ENCODE results near the gene SLC4A1. TPM values are rescaled to one million over a fixed set of nuclear protein-coding genes. Genes with fewer than 3 reads are reported as not detected.

Gene SLC4A1
- total RNA-seq, 1 donor = 0.42 TPM

- no peaks in the 10 kb centered on the region for H3K4me1 ChIP-seq (ENCODE audit: insufficient read depth, low read length)
- H3K27me3 ChIP-seq (ENCODE audit: insufficient read depth, low read length) = no peaks in the 10 kb centered on the region
Measured at GRCh38 chr17:44272954-44273353, 5.0 kb upstream of the SLC4A1 start.

GRCh38 chr17:44272321-44272951, 4.5 kb upstream of the SLC4A1 start:
- H3K4me3 ChIP-seq (ENCODE audit: low read length) = no peak overlapping the region
- no peaks in the 10 kb centered on the region for H3K4me1 ChIP-seq (ENCODE audit: insufficient read depth, low read length)
- no peaks in the 10 kb centered on the region for H3K9me3 ChIP-seq (ENCODE audit: low read depth, low read length)
- H3K27me3 ChIP-seq (ENCODE audit: insufficient read depth, low read length) = no peaks in the 10 kb centered on the region

More at GRCh38 chr17:44272954-44273353, 5.0 kb upstream of the SLC4A1 start:
- Histone ChIP-seq H3K4me3 (ENCODE audit: low read length) (no peak overlapping the region), H3K9me3 (ENCODE audit: low read depth, low read length) (no peaks in the 10 kb centered on the region)

- Histone ChIP-seq H3K9me3 (ENCODE audit: low read depth, low read length) (no peaks in the 10 kb centered on the region), H3K4me3 (ENCODE audit: low read length) (no peak overlapping the region), H3K27me3 (ENCODE audit: insufficient read depth, low read length) (no peaks in the 10 kb centered on the region), H3K4me1 (ENCODE audit: insufficient read depth, low read length) (no peaks in the 10 kb centered on the region)
Measured at GRCh38 chr17:44269535-44270240, 1.8 kb upstream of the SLC4A1 start.

GRCh38 chr17:44268709-44269534, 987 bp upstream of the SLC4A1 start:
- Histone ChIP-seq H3K4me3 (ENCODE audit: low read length) (no peak overlapping the region), H3K4me1 (ENCODE audit: insufficient read depth, low read length) (no peaks in the 10 kb centered on the region), H3K27me3 (ENCODE audit: insufficient read depth, low read length) (no peaks in the 10 kb centered on the region), H3K9me3 (ENCODE audit: low read depth, low read length) (no peaks in the 10 kb centered on the region)

- H3K9me3 ChIP-seq (ENCODE audit: low read depth, low read length) = no peaks in the 10 kb centered on the region
- H3K27me3 ChIP-seq (ENCODE audit: insufficient read depth, low read length) = no peaks in the 10 kb centered on the region
- no peaks in the 10 kb centered on the region for H3K4me1 ChIP-seq (ENCODE audit: insufficient read depth, low read length)
- H3K4me3 ChIP-seq (ENCODE audit: low read length) = no peak overlapping the region
Measured at GRCh38 chr17:44267165-44267455, 825 bp downstream of the SLC4A1 start.

- Histone ChIP-seq H3K27me3 (ENCODE audit: insufficient read depth, low read length) (no peaks in the 10 kb centered on the region), H3K9me3 (ENCODE audit: low read depth, low read length) (no peaks in the 10 kb centered on the region), H3K4me1 (ENCODE audit: insufficient read depth, low read length) (no peaks in the 10 kb centered on the region), H3K4me3 (ENCODE audit: low read length) (no peak overlapping the region)
Measured at GRCh38 chr17:44266402-44267164, 1.4 kb downstream of the SLC4A1 start.

GRCh38 chr17:44263345-44263902, 4.5 kb downstream of the SLC4A1 start:
- Histone ChIP-seq H3K9me3 (ENCODE audit: low read depth, low read length) (no peaks in the 10 kb centered on the region), H3K4me1 (ENCODE audit: insufficient read depth, low read length) (no peaks in the 10 kb centered on the region), H3K4me3 (ENCODE audit: low read length) (no peak overlapping the region)

GRCh38 chr17:44262654-44263225, 5.2 kb downstream of the SLC4A1 start:
- no peaks in the 10 kb centered on the region for H3K4me1 ChIP-seq (ENCODE audit: insufficient read depth, low read length)

More at GRCh38 chr17:44263345-44263902, 4.5 kb downstream of the SLC4A1 start:
- H3K27me3 ChIP-seq (ENCODE audit: insufficient read depth, low read length) = no peaks in the 10 kb centered on the region

GRCh38 chr17:44260296-44260695, 7.6 kb downstream of the SLC4A1 start:
- H3K4me1 ChIP-seq (ENCODE audit: insufficient read depth, low read length) = no peaks in the 10 kb centered on the region

More at GRCh38 chr17:44262654-44263225, 5.2 kb downstream of the SLC4A1 start:
- no peaks in the 10 kb centered on the region for H3K27me3 ChIP-seq (ENCODE audit: insufficient read depth, low read length)
- no peak overlapping the region for H3K4me3 ChIP-seq (ENCODE audit: low read length)
- H3K9me3 ChIP-seq (ENCODE audit: low read depth, low read length) = no peaks in the 10 kb centered on the region

GRCh38 chr17:44258811-44259351, 9.1 kb downstream of the SLC4A1 start:
- Histone ChIP-seq H3K4me3 (ENCODE audit: low read length) (no peak overlapping the region), H3K27me3 (ENCODE audit: insufficient read depth, low read length) (no peaks in the 10 kb centered on the region), H3K4me1 (ENCODE audit: insufficient read depth, low read length) (no peaks in the 10 kb centered on the region), H3K9me3 (ENCODE audit: low read depth, low read length) (no peaks in the 10 kb centered on the region)

More at GRCh38 chr17:44260296-44260695, 7.6 kb downstream of the SLC4A1 start:
- Histone ChIP-seq H3K27me3 (ENCODE audit: insufficient read depth, low read length) (no peaks in the 10 kb centered on the region), H3K4me3 (ENCODE audit: low read length) (no peak overlapping the region), H3K9me3 (ENCODE audit: low read depth, low read length) (no peaks in the 10 kb centered on the region)

GRCh38 chr17:44257815-44258760, 9.8 kb downstream of the SLC4A1 start:
- no peaks in the 10 kb centered on the region for H3K27me3 ChIP-seq (ENCODE audit: insufficient read depth, low read length)
- H3K4me1 ChIP-seq (ENCODE audit: insufficient read depth, low read length) = no peaks in the 10 kb centered on the region
- H3K4me3 ChIP-seq (ENCODE audit: low read length) = no peak overlapping the region
- no peaks in the 10 kb centered on the region for H3K9me3 ChIP-seq (ENCODE audit: low read depth, low read length)

- Histone ChIP-seq H3K27me3 (ENCODE audit: insufficient read depth, low read length) (no peaks in the 10 kb centered on the region), H3K4me3 (ENCODE audit: low read length) (no peak overlapping the region), H3K9me3 (ENCODE audit: low read depth, low read length) (no peaks in the 10 kb centered on the region), H3K4me1 (ENCODE audit: insufficient read depth, low read length) (no peaks in the 10 kb centered on the region)
Measured at GRCh38 chr17:44256671-44257070, 11.3 kb downstream of the SLC4A1 start.

- Histone ChIP-seq H3K27me3 (ENCODE audit: insufficient read depth, low read length) (no peaks in the 10 kb centered on the region), H3K4me1 (ENCODE audit: insufficient read depth, low read length) (no peaks in the 10 kb centered on the region), H3K4me3 (ENCODE audit: low read length) (no peak overlapping the region), H3K9me3 (ENCODE audit: low read depth, low read length) (no peaks in the 10 kb centered on the region)
Measured at GRCh38 chr17:44255915-44256314, 12.0 kb downstream of the SLC4A1 start.

Data from mononuclear cell (primary cell).